GM19468 (cell line): Measurements from ENCODE around the gene UBE2K.
A peak's percentile ranks its signal among the peaks of the same experiment; 100 is the strongest.
"Not testable (repeated sequence)": the region's sequence is repeated elsewhere in the genome, so short reads cannot be mapped to it uniquely, and the experiment has no call there.

Experiments
- ATAC-seq: cut with Tn5 transposase; IDR thresholded peaks from one replicate; pipeline ENCODE4 v1.9.1; 2021; ENCODE audit warnings: mild to moderate bottlenecking, moderate library complexity, moderate number of reproducible peaks; ENCODE audit not compliant: unreplicated experiment; ENCODE audit errors: extremely low read depth

The UBE2K gene

DNA sequence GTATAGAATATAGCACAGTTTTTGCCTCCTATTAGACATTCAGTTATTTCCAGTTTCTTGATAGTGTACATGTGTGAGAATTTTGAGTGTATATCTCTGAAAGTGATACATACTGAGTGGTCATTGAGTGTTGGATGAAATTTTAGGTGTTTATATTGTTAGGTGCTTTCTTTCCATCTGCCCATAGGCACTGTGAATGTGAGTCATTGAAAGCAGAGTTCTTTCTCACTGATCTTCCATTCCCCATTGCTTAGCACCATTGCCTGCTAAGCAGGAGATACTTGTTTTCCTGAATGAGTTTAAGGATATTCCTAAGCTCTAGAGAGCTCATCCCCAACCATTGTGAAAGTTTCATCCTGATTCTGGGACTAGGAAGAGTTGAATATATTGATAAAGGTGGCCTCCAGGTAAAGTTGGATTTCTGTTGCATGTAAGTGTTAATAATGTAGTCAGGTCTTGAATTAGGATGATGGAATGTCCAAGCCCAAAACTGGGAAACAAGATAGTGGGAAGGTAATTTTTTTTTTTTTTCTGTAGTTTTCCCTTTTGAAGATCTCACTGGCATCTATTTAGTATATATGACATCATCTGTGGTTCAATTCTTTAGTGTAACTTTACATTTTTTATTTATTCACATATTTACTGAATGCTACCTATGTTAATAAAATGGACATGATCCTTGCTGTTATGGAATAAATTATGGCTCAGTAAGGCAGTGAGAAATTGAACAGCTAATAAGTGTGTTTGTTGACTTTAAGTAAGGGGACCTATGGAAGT is 22.1 kb downstream of the UBE2K start:
- no peak for ATAC-seq

DNA sequence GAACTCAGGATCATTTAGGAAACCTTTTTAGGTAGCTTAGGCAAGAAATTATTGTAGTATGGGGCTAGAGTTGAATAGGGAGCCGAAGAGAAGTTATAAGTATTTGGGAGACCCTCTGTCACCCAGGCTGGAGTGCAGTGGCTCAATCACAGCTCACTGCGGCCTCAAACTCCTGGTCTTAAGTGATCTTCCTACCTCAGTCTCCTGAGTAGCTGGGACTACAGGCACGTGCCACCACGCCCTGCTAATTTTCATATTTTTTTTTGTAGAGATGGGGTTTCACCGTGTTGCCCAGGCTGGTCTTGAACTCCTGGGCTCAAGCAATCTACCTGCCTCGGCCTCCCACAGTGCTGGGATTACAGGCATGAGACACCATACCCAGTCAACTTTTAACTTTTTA is 23.3 kb downstream of the UBE2K start:
- ATAC-seq = not testable (repeated sequence)

DNA sequence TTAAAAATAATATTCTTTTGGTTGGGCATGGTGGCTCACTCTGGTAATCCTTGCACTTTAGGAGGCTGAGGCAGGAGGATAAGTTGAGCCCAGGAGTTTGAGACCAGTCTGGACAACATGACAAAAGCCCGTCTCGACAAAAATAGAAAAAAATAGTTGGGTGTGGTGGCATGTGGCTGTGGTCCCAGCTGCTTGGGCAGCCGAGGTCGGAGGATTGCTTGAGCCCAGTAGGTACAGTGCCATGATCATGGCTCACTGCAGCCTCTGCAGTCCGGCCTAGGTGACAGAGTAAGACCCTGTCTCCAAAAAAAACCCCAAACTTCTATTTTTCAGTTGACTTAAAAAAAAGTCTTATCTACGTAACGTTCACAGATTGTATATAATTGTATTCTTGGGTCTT is 23.9 kb downstream of the UBE2K start:
- ATAC-seq = no peak

DNA sequence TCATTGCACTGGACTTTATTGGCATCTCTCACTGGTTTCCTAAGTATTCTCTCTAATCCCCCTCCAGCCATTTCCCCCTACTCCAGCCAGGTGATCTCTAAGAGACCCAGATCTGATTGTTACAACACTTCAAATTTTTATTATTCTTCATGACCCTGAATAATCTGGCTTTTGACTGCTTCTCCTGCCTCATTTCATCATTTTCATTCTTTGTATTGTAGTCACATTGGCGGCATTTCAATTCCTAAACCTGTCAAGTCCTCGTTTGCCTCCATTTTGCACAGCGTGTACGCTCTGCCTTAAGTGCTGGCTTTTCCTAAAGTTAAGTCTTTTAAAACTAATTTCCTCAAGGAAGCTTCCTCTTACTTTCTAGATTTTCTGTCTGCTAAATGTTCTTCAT is 31.6 kb downstream of the UBE2K start:
- no peak for ATAC-seq

DNA sequence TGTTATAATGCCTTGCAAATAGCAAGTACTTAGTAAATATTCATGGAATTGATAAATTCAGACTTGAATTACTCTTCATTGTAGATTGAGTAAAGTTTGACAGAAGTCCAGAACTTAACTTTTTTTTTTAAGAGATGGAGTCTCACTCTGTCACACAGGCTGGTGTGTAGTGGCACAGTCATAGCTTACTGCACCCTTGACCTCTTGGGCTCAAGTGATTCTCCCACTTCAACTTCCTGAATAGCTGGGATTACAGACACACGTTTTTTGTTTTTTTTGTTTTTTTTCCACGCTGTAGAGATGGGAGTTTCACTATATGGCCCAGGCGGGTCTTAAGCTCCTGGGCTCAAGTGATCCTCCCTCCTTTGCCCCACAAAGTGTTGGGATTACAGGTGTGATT is 32.1 kb downstream of the UBE2K start:
- no peak for ATAC-seq

DNA sequence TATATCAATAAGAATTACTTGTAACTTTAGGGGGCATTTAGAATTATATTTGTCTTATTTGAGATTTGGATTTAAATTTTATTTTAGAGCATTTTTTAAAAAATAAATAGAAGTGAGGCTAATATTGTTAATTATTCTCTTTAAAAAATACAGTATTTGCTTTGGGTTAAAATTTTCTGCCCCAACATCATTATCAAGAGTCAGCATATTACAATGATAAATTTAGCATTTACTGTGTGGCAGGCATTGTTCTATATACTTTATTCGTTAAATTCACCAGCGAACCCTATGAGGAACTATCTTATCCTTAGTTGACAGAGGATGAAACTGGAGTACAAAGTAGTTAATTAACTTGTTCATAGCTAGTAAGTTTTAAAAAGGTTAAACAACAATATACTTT is 34.0 kb downstream of the UBE2K start:
- no peak for ATAC-seq

DNA sequence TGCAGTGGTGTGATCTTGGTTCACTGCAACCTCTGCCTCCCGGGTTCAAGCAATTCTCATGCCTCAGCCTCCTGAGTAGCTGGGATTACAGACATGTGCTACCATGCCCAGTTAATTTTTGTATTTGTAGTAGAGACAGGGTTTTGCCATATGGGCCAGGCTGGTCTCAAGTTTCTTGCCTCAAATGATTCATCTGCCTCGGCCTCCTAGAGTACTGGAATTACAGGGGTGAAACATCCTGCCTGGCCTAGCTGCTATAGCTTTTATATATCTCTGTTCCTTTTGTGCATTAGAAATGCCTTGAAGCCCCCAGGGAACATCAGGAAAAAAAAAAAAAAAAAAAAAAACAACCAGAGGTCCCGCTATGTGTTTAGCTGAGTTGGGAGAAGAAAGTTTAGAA is 34.8 kb downstream of the UBE2K start:
- ATAC-seq = no peak

DNA sequence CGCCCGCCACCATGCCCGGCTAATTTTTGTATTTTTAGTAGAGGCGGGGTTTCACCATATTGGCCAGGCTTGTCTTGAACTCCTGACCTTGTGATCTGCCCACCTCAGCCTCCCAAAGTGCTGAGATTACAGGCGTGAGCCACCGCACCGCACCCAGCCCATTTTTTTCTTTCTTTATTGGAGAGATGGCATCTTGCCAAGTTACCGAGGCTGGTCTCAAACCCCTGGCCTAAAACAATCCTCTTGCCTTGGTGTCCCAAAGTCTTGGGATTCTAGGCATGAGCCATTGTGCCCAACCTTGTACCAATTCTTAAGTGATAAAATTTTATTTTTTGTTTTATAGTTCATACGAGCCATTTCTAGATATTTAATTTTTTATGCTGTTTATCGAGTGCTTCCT is 41.7 kb downstream of the UBE2K start:
- not testable (repeated sequence) for ATAC-seq

DNA sequence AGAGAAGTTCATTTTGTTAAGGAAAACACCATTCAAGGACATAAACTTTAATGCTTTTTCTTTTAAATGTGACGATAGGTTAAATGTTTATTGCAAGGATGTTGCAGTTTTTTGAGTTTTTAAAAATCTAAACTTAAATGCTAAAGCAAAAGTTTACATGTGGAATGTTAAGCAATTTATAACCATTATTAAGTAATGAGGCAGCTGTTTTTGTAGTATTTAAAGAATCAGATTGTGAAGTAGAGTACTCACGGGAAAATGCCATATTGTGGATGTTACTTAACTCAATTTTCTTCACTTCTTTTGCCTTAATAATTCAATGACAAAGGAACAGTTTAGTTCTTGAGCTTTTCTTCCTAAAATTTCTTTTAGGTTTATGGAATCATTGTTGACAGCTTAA is 43.5 kb downstream of the UBE2K start:
- ATAC-seq = no peak

DNA sequence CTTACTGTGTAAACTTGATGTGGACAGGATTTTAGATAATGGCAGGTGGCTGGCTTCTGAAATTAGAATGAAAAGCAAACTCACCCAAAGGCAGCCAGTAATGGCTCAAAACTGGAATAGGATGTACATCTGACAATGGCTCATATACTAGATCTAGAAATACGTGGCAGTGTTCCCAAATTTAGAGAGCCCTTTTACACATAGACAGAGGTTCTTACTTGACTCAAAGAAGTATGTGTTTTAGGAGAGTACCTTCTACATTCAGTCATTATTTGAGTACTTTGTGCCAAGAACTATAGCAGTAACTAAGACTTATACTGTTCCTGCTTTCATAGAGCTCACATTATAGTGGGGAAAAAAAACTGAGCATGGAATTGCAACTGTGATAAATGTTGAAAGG is 48.0 kb downstream of the UBE2K start:
- ATAC-seq = no peak

DNA sequence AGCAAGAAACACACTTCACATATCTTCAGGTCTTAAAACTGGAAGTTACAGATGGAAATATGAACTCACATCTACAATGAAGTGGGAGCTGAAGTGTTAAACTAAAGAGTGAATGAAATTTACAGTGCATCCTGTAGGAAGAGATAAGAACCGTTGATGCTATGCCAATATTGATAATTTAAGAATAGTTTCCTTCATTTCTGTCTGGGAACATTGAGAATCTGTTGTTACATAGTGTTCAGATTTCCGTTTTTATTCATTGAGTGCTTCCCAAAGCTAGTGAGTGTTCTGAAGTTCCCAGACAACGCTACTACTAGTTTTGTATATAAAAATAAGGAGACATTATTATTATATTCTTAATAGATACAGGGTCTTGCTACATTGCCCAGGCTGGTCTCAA is 52.3 kb downstream of the UBE2K start:
- ATAC-seq = no peak

DNA sequence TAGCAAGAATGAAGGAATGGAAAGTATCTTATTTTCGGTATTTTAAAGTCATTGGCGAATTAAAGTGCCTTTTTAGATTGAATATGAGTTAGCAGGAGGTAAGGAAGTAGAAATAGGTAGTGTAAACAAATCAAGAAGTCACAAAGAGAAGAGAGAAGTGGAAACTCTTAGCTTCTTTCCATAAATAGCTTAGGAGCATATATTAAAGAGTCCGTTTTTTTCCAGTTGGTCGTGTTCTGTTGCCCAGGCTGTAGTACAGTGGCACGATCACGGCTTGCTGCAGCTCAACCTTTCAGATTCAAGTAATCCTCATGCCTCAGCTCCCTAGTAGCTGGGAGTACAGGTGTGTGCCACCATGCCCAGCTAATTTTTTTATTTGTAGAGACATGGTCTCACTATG is 56.4 kb downstream of the UBE2K start:
- no peak for ATAC-seq

DNA sequence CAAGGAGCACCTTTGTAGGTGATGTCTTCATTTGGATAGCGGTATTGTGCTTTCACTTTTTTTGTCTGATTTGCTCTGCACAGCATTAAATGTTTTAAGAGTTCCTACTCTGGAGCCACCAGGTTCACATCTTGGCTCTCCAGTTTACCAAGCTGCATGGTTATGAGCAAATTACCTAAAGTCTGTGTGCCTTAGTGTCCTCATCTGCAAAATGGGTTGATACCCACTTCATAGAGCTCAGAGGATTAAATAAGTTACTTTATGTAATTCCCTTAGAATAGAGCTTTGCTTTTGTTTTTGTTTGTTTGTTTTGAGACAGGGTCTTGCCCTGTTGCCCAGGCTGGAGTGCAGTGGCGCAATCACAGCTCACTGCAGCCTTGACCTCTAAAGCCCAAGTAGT is 58.2 kb downstream of the UBE2K start:
- no peak for ATAC-seq

DNA sequence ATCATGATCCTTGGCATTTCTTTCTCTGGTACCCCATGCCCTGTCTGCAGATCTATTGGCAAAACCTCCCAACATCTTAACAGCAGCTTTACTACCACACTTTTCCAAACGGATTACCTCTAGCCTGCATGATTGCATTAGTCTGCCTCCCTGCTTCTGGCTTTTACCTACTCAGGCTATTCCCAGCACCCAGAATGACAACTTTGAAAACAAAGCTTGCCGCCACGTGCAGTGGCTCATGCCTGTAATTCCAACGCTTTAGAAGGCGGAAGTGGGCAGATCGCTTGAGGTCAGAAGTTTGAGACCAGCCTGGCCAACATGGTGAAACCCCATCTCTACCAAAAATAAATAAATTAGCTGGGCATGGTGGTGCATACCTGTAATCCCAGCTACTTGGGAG is 60.2 kb downstream of the UBE2K start:
- ATAC-seq = no peak

DNA sequence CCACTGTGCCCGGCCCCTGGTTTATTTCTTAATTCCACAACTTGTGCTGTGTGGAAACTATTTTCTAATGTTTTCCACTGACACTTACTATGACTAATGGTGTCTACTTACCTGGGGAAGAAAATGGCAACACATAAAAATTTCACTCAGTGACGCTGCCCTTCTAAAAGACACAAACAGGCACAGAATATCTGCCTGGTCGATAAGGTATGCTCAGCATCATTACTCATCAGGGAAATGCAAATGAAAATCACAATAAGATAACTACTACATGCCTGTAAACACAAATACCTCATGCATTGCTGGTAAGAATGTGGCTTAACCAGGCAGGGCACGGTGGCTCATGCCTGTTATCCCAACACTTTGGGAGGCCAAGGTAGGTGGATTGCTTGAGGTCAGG is 61.6 kb downstream of the UBE2K start:
- no peak for ATAC-seq

DNA sequence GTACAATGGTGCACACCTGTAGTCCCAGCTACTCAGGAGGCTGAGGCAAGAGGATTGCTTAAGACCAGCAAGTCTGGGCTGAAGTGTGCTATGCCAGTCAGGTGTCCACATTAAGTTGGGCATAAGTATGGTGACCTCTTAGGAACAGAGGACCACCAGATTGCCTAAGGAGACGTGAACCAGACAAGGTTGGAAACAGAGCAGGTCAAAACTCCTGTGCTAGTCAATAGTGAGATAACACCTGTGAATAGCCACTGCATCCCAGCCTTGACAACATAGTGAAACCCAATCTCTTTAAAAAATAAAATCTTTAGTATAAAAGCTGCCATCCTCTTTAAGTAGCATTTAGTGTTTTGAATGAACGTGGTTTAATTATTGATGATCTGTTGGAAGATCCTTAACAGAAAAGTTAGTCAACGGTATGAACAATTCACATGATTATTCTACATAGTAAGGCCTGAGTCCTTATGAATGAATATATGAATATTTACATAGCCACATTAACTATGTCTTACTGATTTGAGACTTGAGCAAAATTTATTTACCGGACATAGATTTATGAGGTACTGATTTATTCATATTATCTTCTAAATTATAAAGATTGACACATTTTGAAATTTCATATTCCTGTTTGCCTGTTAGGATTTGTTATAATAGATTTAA is 63.2 kb downstream of the UBE2K start:
- ATAC-seq = no peak

DNA sequence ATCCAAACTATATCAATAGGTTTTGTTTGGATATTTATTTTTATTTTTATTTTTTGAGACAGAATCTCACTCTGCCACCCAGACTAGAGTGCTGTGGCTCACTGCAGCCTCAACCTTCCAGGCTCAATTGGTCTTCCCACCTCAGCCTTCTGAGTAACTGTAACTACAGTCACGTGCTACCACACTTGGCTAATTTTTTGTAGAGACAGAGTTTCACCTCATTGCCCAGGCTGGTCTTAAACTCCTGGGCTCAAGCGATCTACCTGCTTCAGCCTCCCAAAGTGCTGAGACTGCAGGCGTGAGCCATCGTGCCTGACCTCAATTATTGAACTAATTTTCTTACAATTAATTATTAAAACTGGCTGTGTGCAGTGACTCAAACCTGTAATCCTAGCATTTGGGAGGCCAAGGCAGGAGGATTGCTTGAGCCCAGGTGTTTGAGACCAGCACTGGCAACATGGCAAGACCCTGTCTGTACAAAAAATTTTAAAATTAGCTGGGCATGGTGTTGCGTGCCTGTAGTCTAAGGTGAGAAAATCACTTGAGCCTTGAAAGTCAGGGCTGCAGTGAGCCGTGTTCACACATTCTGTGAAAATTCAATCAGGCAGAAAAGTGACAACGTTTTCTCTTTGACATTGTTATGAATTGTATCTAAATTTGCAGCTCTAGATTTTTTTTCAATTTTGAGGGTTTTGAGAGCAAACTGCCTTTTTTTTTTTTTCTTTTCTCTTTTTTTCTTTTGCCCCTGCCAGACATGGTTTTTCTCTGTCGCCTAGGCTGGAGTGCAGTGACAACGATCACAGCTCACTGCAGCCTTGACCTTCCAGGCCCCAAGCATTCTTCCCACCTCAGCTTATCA is 66.0 kb downstream of the UBE2K start:
- ATAC-seq = peak; percentile 32

DNA sequence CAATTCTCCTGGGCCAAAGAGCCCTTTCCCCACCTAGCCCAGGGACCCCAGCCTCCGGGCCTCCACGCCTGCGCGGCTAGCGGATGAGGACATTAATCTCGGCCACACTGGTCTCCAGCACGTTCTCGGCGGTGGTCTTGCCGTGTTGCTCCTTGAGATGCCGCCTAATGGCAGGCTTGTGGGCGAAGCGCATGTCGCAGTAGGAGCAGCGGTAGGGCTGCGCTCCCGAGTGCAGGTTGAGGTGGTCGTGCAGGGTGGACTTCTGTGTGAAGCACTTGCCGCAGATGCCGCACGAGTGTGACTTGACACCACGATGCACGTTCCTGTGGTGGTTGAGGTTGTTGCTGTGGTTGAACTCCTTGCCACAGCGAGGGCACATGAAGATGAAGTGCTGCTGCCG is 72.1 kb downstream of the UBE2K start:
- no peak for ATAC-seq

DNA sequence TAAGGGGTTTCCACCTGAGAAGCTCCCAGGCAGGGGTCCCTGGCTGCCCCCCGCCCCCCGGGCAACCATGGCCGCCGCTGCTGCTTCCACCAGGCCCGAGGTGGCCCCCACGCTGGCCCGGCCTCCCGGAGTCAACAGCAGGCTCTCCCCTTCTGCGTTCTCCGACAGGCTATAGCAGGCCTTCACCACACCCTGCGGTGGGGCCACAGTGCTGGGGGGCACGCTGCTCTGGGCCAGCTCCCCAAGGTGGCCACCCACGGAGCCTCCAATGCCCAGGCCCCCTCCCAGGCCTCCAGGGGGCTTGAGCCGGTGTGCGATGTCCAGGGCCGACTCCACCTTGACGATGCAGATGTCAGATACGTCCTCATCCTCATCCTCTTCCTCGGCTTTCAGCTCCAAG is 72.5 kb downstream of the UBE2K start:
- ATAC-seq = no peak

DNA sequence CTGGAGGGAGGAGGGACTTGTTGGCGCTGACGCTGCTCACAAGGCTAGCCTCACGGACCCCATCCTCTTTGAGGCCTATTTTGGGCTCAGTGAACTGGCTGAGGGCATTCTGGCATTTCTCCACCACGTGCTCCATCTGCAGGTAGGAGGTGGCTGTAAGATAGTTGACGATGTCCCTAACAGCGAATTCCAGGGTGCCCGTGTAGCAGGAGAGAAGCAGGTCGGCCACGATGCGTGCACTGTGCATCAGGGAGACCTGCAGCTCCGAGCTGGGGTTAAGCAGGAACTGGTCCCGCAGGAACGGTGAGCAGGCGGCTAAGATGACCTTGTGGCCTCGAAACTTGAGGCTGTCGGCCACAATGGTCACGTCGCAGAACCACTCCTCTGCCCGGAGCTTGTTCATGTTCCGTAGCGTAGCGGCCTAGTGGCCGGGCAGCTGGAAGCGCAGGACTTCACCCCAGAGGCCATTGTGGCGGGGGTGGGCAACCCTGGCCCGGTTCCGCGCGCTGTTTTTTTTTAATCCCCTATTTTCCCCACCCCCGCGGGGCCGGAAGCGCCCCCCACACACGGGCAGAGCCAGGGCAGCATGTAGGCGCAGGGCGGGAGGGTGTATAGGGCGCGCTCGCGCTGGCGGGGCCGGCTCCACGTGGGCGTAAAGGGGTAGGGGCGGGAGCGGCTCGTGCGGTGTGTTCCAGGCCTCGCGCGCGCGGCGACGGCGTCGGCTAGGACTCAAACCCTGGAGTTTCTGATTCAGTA is 73.2 kb downstream of the UBE2K start:
- ATAC-seq = no peak
